K562 (cell line): ENCODE data around the gene RFX7. TPM values are rescaled to one million over a fixed set of nuclear protein-coding genes. Genes with fewer than 3 reads are reported as not detected.

Source experiments
- BRD9 ChIP-seq: fragments of 450-650 bp; IDR thresholded peaks from 2 replicates; pipeline ENCODE4 v1.6.1; 2018; ENCODE audit warnings: low read depth; ENCODE audit not compliant: partially characterized antibody
- HMG20B ChIP-seq: fragments of 250-450 bp; sonication (Bioruptor Pico); IDR thresholded peaks from 2 replicates; pipeline ENCODE4 v1.5.0; 2021; ENCODE audit warnings: mild to moderate bottlenecking
- JUNB ChIP-seq: fragments of 450-650 bp; formaldehyde crosslinking; conservative IDR thresholded peaks from 2 replicates; pipeline ENCODE4 v1.4.0; 2020; ENCODE audit warnings: mild to moderate bottlenecking
- KAT8 ChIP-seq: fragments of 450-650 bp; IDR thresholded peaks from 2 replicates; pipeline ENCODE4 v1.6.1; 2016; ENCODE audit warnings: low read depth, mild to moderate bottlenecking
- NFRKB ChIP-seq: fragments of 450-650 bp; IDR thresholded peaks from 2 replicates; pipeline ENCODE4 v1.6.1; 2016; ENCODE audit warnings: low read depth
- NR1H2 ChIP-seq: sonication (generic); formaldehyde crosslinking; IDR thresholded peaks from 2 replicates; pipeline ENCODE4 v1.4.0; 2020; ENCODE audit warnings: mild to moderate bottlenecking, missing genetic modification reagents
- PCBP1 ChIP-seq: fragments of 200-400 bp; formaldehyde crosslinking; IDR thresholded peaks from 2 replicates; pipeline ENCODE4 v1.6.1; 2018; ENCODE audit warnings: mild to moderate bottlenecking, low read depth, low read length; ENCODE audit not compliant: poor library complexity, severe bottlenecking
- PHB ChIP-seq: fragments of 250-450 bp; sonication (Bioruptor Pico); IDR thresholded peaks from 2 replicates; pipeline ENCODE4 v1.5.0; 2021
- PHTF2 ChIP-seq: fragments of 250-450 bp; sonication (Bioruptor Pico); IDR thresholded peaks from 2 replicates; pipeline ENCODE4 v1.5.0; 2021; ENCODE audit warnings: mild to moderate bottlenecking
- RBM25 ChIP-seq: fragments of 200-400 bp; formaldehyde crosslinking; IDR thresholded peaks from 2 replicates; pipeline ENCODE4 v1.6.1; 2018; ENCODE audit warnings: low read length, low read depth, moderate library complexity; ENCODE audit not compliant: severe bottlenecking
- TGIF2 ChIP-seq: sonication (generic); formaldehyde crosslinking; IDR thresholded peaks from 2 replicates; pipeline ENCODE4 v1.8.1; 2022; ENCODE audit warnings: mild to moderate bottlenecking, missing genetic modification reagents, moderate library complexity
- ZKSCAN3 ChIP-seq: fragments of 250-450 bp; sonication (Bioruptor Pico); IDR thresholded peaks from 2 replicates; pipeline ENCODE4 v1.4.0; 2020
- ZNF318 ChIP-seq, 2 experiments: fragments of 450-650 bp; IDR thresholded peaks; 2 replicates each; pipeline ENCODE4 v1.6.1; 2016; ENCODE audit warnings: mild to moderate bottlenecking in 2 of 2, borderline replicate concordance in 1 of 2, low read depth in 1 of 2, moderate library complexity in 1 of 2
- ZZZ3 ChIP-seq: fragments of 450-650 bp; IDR thresholded peaks from 2 replicates; pipeline ENCODE4 v1.6.1; 2016; ENCODE audit warnings: antibody characterized with exemption, mild to moderate bottlenecking, moderate library complexity
- polyA plus RNA-seq, 8 experiments: library from polyadenylated mRNA; depleted of rRNA in 4 of 8; stranded (reverse) in 5 of 8; unstranded in 3 of 8; fragments of >200 nt; fragmentation: Nextera tagmentation in 2 of 8; fragmentation: Illumina TruSeq in 1 of 8; extraction: Ambion mirVana in 2 of 8; extraction: Trizol in 1 of 8; gene quantifications; 2 replicates each; pipeline versions ENCODE4 v1.2.1 to v1.2.3, GENCODE V29; 2011 to 2014; ENCODE audit warnings: inconsistent platforms in 1 of 8, missing spikeins in 1 of 8
- total RNA-seq, 7 experiments: library from RNA; depleted of rRNA in 6 of 7; stranded (reverse); fragments of >200 nt in 6 of 7; fragmentation: Illumina TruSeq in 2 of 7; extraction: Trizol in 2 of 7; gene quantifications; 2 replicates each; pipeline versions ENCODE4 v1.2.1 to v1.2.3, GENCODE V29; 2011 to 2021; ENCODE audit warnings: low replicate concordance in 1 of 7
- TF ChIP-seq, protein P1 (sequence below), 2 experiments: IDR thresholded peaks; 2 replicates each; pipeline ENCODE4 v1.6.1; 2011; ENCODE audit warnings: borderline replicate concordance in 1 of 2, control low read depth in 1 of 2, low read depth in 1 of 2, low read length in 1 of 2, mild to moderate bottlenecking in 1 of 2, mixed read lengths in 1 of 2, moderate library complexity in 1 of 2; ENCODE audit not compliant: insufficient read depth in 1 of 2, insufficient read length in 1 of 2, poor library complexity in 1 of 2, severe bottlenecking in 1 of 2; ENCODE audit errors: extremely low read depth in 1 of 2
- TF ChIP-seq, protein P2 (sequence below): fragments of 200-400 bp; formaldehyde crosslinking; IDR thresholded peaks from 2 replicates; pipeline ENCODE4 v1.6.1; 2017; ENCODE audit warnings: mild to moderate bottlenecking, low read depth, low read length, moderate library complexity

Gene RFX7
- total and polyA plus RNA-seq, 9 of the 15 experiments (the other 6 are each of a cell fraction or from before 2014, with no cell fraction given), result 2.4 to 17.9 (median 6.3) TPM

- TF ChIP-seq, protein P1, sequence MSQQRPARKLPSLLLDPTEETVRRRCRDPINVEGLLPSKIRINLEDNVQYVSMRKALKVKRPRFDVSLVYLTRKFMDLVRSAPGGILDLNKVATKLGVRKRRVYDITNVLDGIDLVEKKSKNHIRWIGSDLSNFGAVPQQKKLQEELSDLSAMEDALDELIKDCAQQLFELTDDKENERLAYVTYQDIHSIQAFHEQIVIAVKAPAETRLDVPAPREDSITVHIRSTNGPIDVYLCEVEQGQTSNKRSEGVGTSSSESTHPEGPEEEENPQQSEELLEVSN (IDR thresholded peaks at IDR 0.05; ENCODE audit: borderline replicate concordance in 1 of 2, extremely low read depth in 1 of 2, insufficient read depth in 1 of 2, insufficient read length in 1 of 2, low read depth in 1 of 2, low read length in 1 of 2, poor library complexity in 1 of 2, severe bottlenecking in 1 of 2), result no peak
- no peak for TF ChIP-seq JUNB (CRISPR knock-in tag)
- no peak for TF ChIP-seq PHB
- no peak for TF ChIP-seq ZNF318 (IDR thresholded peaks at IDR 0.05; ENCODE audit: borderline replicate concordance in 1 of 2, low read depth in 1 of 2)
- no peak for TF ChIP-seq PHTF2
- no peak for TF ChIP-seq KAT8
- TF ChIP-seq NFRKB, result no peak
- no peak for TF ChIP-seq HMG20B (CRISPR knock-in tag)
- TF ChIP-seq BRD9, result no peak
- TF ChIP-seq, protein P2, sequence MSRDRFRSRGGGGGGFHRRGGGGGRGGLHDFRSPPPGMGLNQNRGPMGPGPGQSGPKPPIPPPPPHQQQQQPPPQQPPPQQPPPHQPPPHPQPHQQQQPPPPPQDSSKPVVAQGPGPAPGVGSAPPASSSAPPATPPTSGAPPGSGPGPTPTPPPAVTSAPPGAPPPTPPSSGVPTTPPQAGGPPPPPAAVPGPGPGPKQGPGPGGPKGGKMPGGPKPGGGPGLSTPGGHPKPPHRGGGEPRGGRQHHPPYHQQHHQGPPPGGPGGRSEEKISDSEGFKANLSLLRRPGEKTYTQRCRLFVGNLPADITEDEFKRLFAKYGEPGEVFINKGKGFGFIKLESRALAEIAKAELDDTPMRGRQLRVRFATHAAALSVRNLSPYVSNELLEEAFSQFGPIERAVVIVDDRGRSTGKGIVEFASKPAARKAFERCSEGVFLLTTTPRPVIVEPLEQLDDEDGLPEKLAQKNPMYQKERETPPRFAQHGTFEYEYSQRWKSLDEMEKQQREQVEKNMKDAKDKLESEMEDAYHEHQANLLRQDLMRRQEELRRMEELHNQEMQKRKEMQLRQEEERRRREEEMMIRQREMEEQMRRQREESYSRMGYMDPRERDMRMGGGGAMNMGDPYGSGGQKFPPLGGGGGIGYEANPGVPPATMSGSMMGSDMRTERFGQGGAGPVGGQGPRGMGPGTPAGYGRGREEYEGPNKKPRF, result no peak
- no peak for TF ChIP-seq PCBP1
- TF ChIP-seq TGIF2 (CRISPR knock-in tag), result no peak
- no peak for TF ChIP-seq NR1H2 (CRISPR knock-in tag)
- TF ChIP-seq RBM25, result peak; percentile 62
- no peak for TF ChIP-seq ZKSCAN3
- no peak for TF ChIP-seq ZZZ3
These were observed 200.4 kb downstream of the RFX7 start (continued) for GRCh38 chr15:56042982-56043980.
